ENCODE data around the gene CFL1.

Gene CFL1

GRCh38 chr11:65870307-65870658 lies 12.3 kb upstream of the CFL1 start:
- H3K4me3 ChIP-seq (ENCODE audit: low read length), result no peak overlapping the region
- H3K9me3 ChIP-seq (ENCODE audit: low read length), result no peaks in the 10 kb centered on the region
- H3K27me3 ChIP-seq (ENCODE audit: insufficient read depth, low read length), result no peaks in the 10 kb centered on the region
- H3K36me3 ChIP-seq (ENCODE audit: insufficient read depth, low read length), result peaks cover 15% of the 10 kb centered on the region
- H2AFZ ChIP-seq (ENCODE audit: low read depth, low read length), result no peak overlapping the region
- peaks cover 15% of the 10 kb centered on the region for H3K4me1 ChIP-seq (ENCODE audit: insufficient read depth, low read length)

GRCh38 chr11:65869643-65870306 lies 11.8 kb upstream of the CFL1 start:
- Histone ChIP-seq H3K36me3 (ENCODE audit: insufficient read depth, low read length) (peaks cover 20% of the 10 kb centered on the region), H2AFZ (ENCODE audit: low read depth, low read length) (no peak overlapping the region), H3K4me1 (ENCODE audit: insufficient read depth, low read length) (peaks cover 15% of the 10 kb centered on the region), H3K9me3 (ENCODE audit: low read length) (no peaks in the 10 kb centered on the region), H3K4me3 (ENCODE audit: low read length) (no peak overlapping the region), H3K27me3 (ENCODE audit: insufficient read depth, low read length) (no peaks in the 10 kb centered on the region)

- H3K9me3 ChIP-seq (ENCODE audit: low read length), result no peaks in the 10 kb centered on the region
- H3K27me3 ChIP-seq (ENCODE audit: insufficient read depth, low read length), result no peaks in the 10 kb centered on the region
- peaks cover 29% of the 10 kb centered on the region for H3K36me3 ChIP-seq (ENCODE audit: insufficient read depth, low read length)
- H3K4me1 ChIP-seq (ENCODE audit: insufficient read depth, low read length), result peaks cover 15% of the 10 kb centered on the region
- no peak overlapping the region for H3K4me3 ChIP-seq (ENCODE audit: low read length)
- no peak overlapping the region for H2AFZ ChIP-seq (ENCODE audit: low read depth, low read length)
Measured at GRCh38 chr11:65868907-65869306, 10.9 kb upstream of the CFL1 start.

- Histone ChIP-seq H2AFZ (ENCODE audit: low read depth, low read length) (no peak overlapping the region), H3K9me3 (ENCODE audit: low read length) (no peaks in the 10 kb centered on the region), H3K4me1 (ENCODE audit: insufficient read depth, low read length) (peaks cover 13% of the 10 kb centered on the region), H3K36me3 (ENCODE audit: insufficient read depth, low read length) (peaks cover 36% of the 10 kb centered on the region), H3K4me3 (ENCODE audit: low read length) (no peak overlapping the region), H3K27me3 (ENCODE audit: insufficient read depth, low read length) (no peaks in the 10 kb centered on the region)
Measured at GRCh38 chr11:65868076-65868667, 10.2 kb upstream of the CFL1 start.

- peaks cover 43% of the 10 kb centered on the region for H3K36me3 ChIP-seq (ENCODE audit: insufficient read depth, low read length)
- H3K4me1 ChIP-seq (ENCODE audit: insufficient read depth, low read length), result peaks cover 13% of the 10 kb centered on the region
- H3K4me3 ChIP-seq (ENCODE audit: low read length), result no peak overlapping the region
- H3K27me3 ChIP-seq (ENCODE audit: insufficient read depth, low read length), result no peaks in the 10 kb centered on the region
- no peaks in the 10 kb centered on the region for H3K9me3 ChIP-seq (ENCODE audit: low read length)
- no peak overlapping the region for H2AFZ ChIP-seq (ENCODE audit: low read depth, low read length)
Measured at GRCh38 chr11:65867284-65868071, 9.5 kb upstream of the CFL1 start.

- Histone ChIP-seq H3K9me3 (ENCODE audit: low read length) (no peaks in the 10 kb centered on the region), H3K4me1 (ENCODE audit: insufficient read depth, low read length) (peaks cover 16% of the 10 kb centered on the region), H3K4me3 (ENCODE audit: low read length) (no peak overlapping the region), H2AFZ (ENCODE audit: low read depth, low read length) (no peak overlapping the region), H3K27me3 (ENCODE audit: insufficient read depth, low read length) (no peaks in the 10 kb centered on the region), H3K36me3 (ENCODE audit: insufficient read depth, low read length) (peaks cover 51% of the 10 kb centered on the region)
Measured at GRCh38 chr11:65866509-65867283, 8.7 kb upstream of the CFL1 start.

GRCh38 chr11:65865550-65866172 lies 7.7 kb upstream of the CFL1 start:
- H3K36me3 ChIP-seq (ENCODE audit: insufficient read depth, low read length), result peaks cover 56% of the 10 kb centered on the region
- H2AFZ ChIP-seq (ENCODE audit: low read depth, low read length), result no peak overlapping the region
- H3K9me3 ChIP-seq (ENCODE audit: low read length), result no peaks in the 10 kb centered on the region
- no peak overlapping the region for H3K4me3 ChIP-seq (ENCODE audit: low read length)
- peaks cover 19% of the 10 kb centered on the region for H3K4me1 ChIP-seq (ENCODE audit: insufficient read depth, low read length)
- no peaks in the 10 kb centered on the region for H3K27me3 ChIP-seq (ENCODE audit: insufficient read depth, low read length)

GRCh38 chr11:65864706-65865471 lies 6.9 kb upstream of the CFL1 start:
- Histone ChIP-seq H3K27me3 (ENCODE audit: insufficient read depth, low read length) (no peaks in the 10 kb centered on the region), H3K9me3 (ENCODE audit: low read length) (no peaks in the 10 kb centered on the region), H3K4me1 (ENCODE audit: insufficient read depth, low read length) (peaks cover 15% of the 10 kb centered on the region), H3K4me3 (ENCODE audit: low read length) (no peak overlapping the region), H3K36me3 (ENCODE audit: insufficient read depth, low read length) (peaks cover 56% of the 10 kb centered on the region), H2AFZ (ENCODE audit: low read depth, low read length) (no peak overlapping the region)

- Histone ChIP-seq H3K9me3 (ENCODE audit: low read length) (no peaks in the 10 kb centered on the region), H3K27me3 (ENCODE audit: insufficient read depth, low read length) (no peaks in the 10 kb centered on the region), H3K36me3 (ENCODE audit: insufficient read depth, low read length) (peaks cover 56% of the 10 kb centered on the region), H3K4me3 (ENCODE audit: low read length) (no peak overlapping the region), H3K4me1 (ENCODE audit: insufficient read depth, low read length) (peaks cover 12% of the 10 kb centered on the region), H2AFZ (ENCODE audit: low read depth, low read length) (no peak overlapping the region)
Measured at GRCh38 chr11:65863889-65864705, 6.1 kb upstream of the CFL1 start.

- Histone ChIP-seq H2AFZ (ENCODE audit: low read depth, low read length) (no peak overlapping the region), H3K4me1 (ENCODE audit: insufficient read depth, low read length) (peaks cover 19% of the 10 kb centered on the region), H3K4me3 (ENCODE audit: low read length) (no peak overlapping the region), H3K36me3 (ENCODE audit: insufficient read depth, low read length) (peaks cover 56% of the 10 kb centered on the region), H3K27me3 (ENCODE audit: insufficient read depth, low read length) (no peaks in the 10 kb centered on the region), H3K9me3 (ENCODE audit: low read length) (no peaks in the 10 kb centered on the region)
Measured at GRCh38 chr11:65862941-65863888, 5.2 kb upstream of the CFL1 start.

GRCh38 chr11:65862191-65862735 lies 4.3 kb upstream of the CFL1 start:
- peaks cover 56% of the 10 kb centered on the region for H3K36me3 ChIP-seq (ENCODE audit: insufficient read depth, low read length)
- peaks cover 19% of the 10 kb centered on the region for H3K4me1 ChIP-seq (ENCODE audit: insufficient read depth, low read length)
- H3K4me3 ChIP-seq (ENCODE audit: low read length), result no peak overlapping the region
- H2AFZ ChIP-seq (ENCODE audit: low read depth, low read length), result no peak overlapping the region
- no peaks in the 10 kb centered on the region for H3K27me3 ChIP-seq (ENCODE audit: insufficient read depth, low read length)
- no peaks in the 10 kb centered on the region for H3K9me3 ChIP-seq (ENCODE audit: low read length)

Measured in neuron (in vitro differentiated cells).